GM18511 (cell line): ENCODE measurements around the gene GNAZ.

ENCODE experiments used
- ATAC-seq: cut with Tn5 transposase; IDR thresholded peaks from one replicate; pipeline ENCODE4 v1.9.1; 2021; ENCODE audit warnings: mild to moderate bottlenecking, moderate library complexity; ENCODE audit not compliant: unreplicated experiment

Gene GNAZ

DNA sequence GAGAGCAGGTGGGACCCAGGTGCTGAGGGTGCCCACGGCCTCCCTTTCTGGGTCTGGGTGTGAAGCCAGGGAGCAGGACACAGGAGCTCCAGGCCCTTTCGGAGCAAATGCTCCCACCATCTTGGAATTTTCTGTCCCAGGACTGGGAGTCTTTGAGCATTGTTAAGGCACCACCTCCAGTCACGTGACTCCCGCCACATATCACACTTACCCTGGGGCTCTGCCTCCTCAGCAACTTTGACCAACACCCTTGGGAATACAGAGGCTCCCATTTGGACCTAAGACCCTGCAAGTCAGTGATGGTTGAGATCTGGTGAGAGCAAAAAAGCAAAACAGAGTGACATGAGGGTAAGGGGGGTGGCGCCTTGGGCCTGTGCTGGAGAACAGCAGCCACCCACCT is 35.6 kb downstream of the GNAZ start:
- no peak for ATAC-seq

DNA sequence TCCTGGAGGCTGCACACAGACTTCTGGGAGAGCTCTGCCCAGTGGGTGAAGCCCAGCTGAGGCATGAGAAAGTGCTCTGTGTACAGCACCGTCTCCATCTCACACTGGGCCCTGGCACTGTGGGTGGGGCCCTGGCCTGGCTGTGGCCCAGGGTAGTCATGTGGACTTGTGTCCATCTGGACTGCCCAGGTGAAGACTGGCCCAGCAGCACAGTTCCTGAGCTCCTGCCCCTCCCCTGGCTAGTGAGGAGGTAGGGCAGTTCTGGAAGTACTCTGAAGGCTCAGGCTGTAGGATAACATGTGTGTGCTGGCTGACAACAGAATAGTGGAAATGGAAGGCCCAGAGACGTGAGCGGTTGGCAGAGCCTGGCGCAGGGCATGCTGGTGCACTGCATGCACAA is 36.0 kb downstream of the GNAZ start:
- no peak for ATAC-seq

DNA sequence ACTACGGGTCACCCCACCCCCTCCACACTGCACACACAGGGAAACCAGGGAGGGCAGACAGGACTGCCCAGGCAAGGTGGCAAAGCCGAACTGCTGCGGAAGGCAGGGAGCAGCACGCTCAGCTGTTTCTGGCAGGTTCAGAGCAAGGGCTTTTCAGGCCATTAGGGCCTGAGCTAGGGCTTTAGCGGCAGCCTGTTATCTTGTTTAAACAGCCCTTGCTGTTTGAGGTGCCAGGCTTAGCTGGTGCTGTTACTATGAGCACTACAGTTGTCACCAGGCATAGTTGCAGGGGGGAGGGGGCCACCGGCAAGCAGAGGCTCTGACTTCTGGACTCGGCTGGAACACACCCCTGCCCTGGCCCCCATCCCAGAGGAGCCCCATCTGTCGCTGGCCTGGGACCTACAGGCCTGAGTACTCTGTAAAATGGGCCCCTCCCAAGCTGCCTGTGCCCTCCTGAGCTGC is 36.6 kb downstream of the GNAZ start:
- ATAC-seq, result no peak

DNA sequence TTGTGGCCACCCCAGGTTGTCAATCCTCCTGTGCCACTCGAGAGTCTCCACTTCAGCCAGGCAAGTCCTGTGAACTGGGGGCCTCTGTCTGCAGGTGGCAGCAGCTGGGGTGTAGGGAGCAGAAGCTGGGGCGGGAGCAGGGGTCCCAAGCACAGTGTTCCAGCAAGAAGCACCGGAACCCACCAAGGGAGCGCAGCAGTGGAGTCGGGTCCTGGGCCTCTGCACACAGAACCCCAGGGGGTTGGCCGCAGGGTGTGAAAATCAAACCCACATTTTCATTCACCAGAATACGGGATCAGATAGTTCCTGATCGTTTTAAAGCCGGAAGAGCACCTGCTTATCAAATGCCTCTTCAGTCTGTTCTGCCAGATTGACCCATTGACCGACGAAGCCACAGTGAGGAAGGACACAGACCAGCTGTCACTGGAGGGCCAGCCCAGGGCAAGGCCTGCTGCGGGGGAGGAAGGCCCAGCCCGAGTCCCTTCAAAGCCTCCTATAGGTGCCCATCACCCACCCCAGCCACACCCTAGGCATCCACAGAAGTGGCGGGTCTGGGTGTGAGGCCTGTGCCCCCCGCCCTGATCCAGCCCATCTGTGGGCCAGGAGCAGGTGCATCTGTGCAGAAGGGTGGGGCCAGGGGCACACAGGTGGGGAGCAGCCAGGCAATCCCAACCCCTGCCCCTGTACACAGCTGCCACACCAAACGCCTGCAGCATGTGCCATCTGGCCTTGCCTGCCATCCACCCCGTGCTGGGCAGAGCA is 37.3 kb downstream of the GNAZ start:
- ATAC-seq, result no peak

DNA sequence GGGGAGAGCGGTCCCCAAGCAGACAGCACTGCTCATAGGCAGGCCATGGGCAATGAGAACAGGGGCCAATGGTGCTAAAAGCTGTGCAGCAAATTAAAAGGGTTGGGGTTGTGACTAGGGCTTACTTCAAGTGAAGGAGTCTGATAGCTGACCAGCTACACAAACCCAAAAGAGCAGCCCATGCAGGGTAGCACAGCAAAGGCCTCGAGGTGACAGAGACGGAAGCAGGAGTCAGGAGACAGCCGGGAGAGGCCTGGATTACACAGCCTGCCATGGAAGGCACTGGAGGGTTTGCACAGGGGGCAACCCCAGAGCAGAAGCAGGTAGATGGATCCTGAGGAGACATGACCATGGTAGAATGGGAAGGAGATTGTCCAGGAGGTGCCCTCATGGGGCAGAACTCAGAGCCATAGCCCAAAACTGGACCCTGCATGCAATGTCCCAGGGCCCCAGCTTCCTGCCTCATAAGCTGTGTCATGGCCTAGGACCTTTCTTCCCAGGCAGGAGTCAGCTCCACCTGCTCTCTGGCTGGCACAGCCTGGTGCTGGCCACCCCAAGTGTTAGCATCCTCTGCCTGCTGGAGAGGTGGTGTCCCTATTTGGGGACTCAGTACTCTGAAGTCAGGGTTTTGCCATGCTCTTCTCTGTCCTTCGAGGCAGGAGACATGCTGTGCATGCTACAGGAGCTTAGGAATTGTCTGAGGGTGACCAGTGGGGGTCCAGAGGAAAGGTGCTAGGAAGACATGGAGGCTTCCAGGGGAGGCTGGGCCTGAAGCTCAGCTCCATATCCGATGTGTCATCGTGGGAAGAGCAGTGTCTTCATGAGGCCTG is 38.1 kb downstream of the GNAZ start:
- no peak for ATAC-seq

DNA sequence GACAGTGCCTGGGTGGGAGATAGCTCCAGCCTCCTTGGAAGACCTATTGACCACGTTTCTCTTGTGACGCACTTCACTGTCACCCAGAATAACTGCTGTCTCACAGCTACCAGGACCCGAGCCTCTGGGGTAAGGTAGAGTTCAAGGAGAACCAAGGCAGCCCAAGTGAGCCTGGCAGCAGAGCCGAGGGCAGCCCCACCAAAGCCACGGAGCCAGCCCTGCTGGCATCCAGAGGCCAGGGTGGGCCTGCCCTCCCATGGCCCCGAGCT is 38.7 kb downstream of the GNAZ start:
- no peak for ATAC-seq

DNA sequence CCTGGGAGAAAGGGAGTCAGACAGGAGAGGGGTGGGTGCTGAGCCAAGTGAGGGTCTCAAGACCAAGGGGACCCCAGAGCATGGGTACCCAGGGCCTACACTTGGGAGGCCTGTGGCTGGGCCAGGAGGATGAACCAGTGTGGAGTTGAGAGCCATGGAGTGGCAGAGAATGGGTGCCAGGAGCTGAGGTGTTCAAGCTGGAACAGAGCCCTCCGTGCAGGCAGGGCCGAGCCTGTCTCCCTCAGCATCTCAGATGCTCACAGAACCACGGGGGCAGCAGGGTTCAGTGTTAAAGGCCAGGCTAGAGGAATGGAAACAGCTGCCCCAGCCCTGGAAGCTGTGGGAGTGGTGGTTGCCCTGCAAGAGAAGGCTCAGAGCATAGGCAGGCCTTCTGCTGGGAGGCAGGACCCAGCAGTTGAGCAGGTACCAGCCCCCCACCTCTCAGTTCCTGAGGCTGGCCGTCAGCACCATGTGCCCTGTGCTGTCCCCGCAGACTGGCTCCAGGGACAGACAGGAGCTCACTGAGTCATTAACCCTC is 39.2 kb downstream of the GNAZ start:
- ATAC-seq, result no peak

DNA sequence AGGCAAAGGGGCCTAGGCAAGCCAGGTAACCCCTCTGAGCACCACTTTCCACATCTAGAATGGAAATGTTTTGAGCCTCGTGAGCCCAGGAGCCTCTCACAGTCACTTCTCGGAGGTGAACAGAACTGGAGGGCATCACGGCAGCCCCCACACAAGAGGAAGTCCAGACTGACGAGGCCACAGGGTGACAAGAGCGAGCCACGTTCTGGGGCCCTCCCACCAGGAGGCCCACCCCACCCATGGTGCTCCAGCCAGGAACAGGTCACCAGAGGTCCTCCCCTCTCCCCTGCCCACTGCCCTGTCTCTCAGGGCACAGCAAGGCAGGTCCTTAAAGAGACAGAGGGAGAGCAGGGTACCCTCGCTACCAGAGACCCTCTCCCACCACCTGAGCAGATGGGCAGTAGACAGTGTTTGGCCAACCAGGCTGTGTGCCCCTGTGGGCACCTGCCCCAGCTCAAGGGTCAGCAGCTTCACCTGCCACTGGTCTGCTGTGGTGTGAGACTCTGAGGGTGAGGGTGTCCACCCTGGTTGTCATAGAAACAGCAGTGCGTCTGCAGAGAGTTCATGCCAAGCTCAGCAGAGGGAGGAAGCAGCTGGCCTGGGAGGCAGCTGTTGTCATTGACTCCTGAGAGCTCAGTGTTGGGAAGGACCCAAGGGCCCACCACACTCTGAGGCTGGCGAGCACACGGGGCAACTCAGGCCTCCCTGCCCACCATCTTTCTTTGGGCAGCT is 40.0 kb downstream of the GNAZ start:
- ATAC-seq, result no peak

DNA sequence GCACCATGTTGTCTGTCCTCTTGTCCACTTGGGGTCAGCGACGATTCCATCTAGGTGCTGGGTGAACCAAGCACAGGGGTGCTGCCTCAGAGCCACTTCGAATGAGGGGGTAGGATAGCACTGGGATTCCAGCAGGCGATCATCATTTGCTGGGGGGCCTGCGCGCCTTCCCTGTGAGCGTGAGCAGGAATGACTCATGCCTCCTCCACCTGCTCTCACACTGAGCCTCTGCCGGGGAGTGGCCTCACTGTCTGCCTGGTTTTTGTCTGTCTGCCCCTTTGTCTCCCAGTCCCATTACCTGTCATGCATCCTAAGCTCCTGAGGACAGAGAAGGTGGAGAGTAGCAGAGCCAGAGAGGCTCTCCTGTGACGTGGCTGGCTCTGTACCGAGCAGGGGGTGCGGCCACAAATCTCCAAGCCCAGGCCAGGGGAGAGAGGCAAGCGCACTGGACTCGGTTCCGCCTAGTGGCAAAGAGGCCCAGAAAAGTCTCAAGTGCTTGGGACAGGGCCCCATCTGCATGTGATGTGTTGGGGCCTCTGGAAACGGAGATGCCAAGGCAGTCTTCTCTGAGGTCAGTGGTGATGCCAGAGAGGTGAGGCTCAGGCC is 40.7 kb downstream of the GNAZ start:
- no peak for ATAC-seq

DNA sequence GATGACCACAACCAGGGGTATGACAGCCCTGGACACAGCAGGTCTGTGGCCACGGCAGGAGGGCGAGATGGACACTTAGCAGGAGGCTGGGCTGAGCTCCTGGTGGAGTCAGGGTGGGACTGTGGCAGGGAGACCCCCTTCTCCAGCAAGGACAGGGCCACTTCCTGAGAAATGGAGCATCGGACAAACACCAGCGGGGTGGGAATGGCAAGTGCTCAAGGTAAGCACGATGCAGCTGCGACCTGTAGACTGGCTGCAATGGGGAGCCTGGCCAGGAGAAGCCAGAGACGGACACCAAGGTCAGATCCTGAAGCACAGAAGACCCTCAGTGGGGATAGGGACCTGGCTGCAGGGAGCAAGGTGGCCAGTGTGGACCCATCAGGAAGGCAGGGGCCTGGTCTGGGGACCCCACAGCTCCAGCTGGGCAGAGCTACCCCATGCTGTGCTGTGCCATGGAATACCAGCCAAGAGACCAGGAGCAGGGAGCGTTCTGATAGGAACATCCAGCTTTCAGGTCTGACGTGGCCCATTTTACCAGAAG is 42.2 kb downstream of the GNAZ start:
- no peak for ATAC-seq

DNA sequence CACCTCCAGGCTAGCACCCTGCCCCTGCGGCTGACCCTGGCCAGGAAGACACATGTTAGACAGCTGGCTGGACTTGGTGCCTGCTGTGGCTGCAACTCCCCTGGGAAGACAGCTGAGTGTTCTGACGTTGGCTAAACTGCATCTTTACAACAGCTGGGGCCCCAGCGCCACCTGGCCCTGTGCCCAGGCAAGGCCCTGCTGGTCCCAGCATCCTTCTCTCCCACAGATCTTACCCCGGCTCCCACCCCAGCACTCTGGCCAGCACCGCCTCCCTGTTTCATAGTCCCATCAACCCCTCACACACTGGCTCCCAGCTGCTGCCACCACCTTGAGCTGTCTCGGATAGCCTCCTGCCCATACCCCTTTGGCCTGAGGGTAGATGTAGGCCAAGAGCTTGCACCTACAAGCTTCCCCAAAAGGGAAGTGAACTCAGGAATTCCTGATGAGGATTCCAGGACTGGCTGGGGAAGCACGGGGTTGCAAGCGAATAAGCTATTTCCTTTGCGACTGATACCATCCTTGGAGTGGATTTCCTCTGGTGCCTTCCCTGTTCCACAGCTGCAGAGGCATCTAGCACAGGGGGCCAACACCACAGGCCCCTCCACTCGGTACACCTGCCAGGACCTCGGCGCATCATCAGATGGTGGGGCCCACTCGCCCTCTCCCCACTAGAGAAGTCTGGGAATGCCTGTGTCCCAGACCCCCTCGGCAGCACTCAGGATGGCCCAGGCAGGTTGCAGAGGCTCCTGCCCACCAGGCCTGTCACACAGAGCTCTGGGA is 42.9 kb downstream of the GNAZ start:
- ATAC-seq, result no peak

DNA sequence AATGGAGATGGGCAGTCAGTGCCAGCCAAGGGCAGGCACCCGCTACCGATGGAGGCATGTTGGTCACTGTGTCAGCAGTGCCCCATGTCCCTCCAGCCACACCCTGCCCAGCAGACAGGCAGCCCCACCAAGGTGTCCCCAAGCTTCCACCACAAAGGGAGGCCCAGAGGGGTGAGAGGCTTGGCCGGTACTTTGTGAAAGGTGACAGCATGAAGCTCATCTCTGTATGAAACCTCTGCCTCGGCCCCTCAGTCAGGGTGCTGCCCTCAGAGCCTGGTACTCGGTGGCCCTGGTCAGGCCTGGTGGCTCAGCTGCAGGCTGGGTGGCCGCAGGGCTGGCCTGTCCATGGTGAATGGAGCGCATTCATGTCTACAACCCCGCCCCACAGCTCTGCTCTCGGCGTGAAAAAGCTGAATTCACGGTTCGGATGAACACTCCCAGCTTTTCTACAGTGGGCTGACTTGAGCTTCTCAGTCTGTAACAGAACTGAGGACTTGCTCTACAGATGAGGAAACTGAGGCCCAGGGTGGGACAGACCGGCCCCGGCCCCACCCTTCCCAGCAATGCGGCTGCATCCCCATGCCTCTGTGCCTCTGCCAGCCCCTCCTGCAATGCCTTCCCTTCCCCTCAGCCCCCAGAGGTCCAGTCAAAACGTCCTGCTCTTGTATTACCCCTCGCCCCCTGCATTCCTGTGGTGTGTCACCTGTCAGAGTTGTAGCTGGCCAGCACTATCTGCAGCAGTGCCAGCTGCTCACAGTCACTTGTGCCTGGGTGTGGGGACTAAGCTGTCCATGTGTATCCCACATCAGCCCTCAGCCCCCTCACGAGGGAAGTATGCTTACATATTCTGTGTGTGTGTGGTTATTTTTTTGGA is 43.8 kb downstream of the GNAZ start:
- no peak for ATAC-seq

DNA sequence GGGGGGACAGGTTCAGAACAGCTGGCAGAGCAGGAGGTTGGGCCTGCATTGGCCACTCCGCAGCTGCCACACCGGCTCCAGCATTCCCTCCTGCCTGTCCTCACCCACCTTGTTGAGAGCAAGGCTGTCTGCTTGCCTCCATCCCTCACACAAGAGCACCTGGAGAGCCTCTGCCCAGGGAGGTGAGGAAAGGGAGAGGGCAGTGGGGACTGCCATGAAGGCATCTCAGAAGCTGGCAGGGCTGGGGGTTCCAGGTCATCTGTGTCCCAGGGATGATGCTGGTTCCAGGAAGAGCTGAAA is 44.4 kb downstream of the GNAZ start:
- ATAC-seq, result no peak

DNA sequence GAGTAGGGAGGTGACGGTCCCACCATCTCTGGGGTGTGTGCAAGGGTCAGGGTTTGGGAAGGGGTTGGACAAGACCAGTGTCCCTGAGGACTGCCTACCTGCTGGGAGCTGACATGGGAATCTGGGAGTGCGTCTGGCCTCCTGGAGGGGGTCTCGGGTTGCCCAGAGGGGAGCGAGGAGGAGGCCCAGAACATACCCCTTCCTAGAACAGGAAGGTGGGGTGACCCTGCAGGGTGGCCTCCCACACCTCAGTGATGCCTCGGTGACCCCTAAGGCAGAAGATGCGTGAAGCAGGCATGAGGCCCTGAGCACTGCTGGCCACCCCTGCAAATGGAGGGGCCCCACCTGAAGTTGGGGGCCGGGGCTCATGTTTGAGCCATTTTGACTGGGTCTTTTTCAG is 45.0 kb downstream of the GNAZ start:
- ATAC-seq, result no peak

DNA sequence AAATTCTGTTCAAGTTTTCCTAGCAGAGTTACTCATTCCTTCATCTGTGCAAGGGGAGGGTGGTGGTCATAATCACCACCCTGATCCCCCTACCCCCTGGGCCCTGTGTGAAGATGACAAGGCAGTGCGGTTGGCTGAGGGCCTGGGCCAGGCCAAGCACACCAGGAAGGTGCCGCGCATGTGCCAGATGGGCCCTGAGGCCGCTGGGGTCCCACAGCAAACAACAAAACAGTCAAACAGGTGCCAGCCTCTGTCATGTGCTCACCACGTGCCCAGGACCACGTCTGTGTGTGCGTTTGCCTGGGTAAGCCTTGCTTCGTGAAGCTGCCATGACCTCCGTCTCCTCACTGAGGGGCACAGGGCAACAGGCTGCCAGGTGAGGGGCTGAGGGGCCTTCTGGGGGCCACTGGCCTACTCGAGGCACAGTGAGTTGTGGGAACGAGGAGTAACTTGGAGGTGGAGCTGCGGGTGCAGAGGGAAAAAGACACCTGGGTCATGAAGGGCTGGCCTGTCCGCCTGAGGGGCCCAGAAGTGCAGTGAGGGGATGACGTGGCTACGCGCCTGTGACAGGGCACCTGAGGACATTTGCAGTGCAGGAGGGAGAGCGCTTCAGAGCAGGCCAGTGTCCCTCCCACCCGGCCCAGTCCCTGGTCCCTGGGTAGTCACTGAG is 45.6 kb downstream of the GNAZ start:
- ATAC-seq, result no peak

DNA sequence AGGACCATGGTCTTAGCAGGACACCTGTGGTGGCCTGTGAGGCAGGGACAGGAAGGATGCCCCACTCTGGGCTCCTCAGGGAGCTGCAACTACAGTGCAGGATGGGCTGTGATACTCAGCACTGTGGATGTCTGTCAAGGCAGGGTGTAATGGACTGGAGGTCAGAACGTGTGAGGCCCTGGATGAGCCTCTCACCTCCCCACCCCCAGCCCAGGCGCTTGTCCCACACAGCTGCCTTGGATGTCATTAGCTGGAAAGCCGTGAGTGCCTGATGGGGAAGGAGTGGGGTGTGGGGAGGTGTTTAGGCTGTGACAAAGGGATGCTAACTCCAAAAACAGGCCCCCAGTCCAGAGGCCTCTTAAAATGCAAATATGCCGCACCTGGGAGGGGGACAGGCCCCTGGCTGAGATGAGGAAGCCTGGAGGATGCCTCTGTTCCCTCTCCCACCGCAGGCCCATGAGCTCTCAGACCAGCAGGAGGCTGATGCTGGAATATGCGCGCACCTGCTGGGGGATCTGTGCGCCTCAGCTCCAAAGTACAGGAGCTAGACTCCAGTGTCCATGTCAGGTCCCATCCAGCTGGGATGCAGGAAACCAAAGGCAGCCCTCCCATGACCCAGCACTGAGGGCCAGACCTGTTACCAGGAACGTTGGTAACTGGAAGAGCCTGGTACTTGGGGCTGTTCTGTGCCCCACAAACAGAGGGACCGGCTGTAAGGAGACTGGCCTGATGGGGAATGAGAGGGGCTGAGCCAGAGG is 46.4 kb downstream of the GNAZ start:
- ATAC-seq, result no peak

DNA sequence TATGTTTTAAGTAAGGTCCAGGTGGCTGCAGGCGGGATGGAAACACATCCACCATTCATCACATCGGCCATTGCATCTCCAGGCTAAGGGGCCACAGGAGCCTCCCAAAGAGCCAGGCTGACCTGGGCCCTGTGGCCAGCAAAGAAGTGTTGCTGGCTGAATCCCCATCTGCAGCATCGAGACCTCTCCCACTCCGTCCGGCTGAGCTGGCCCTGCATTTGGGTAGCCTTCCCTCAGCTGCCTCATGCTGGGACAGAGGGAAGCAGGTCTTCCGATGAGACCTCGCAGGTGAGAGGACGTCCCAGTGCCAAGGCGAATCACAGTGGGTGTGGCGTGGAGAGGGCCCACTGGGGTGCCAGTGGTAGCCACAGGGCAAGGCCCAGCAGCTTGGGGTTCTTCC is 47.0 kb downstream of the GNAZ start:
- ATAC-seq, result no peak
